ENCODE measurements around the gene BAIAP2L1. TPM values are rescaled to one million over a fixed set of nuclear protein-coding genes. Genes with fewer than 3 reads are reported as not detected.

BAIAP2L1 gene
- total and polyA plus RNA-seq, 2 of the 8 experiments (the other 6 are each of a cell fraction or from before 2014, with no cell fraction given): 19.2 to 42.9 TPM

DNA sequence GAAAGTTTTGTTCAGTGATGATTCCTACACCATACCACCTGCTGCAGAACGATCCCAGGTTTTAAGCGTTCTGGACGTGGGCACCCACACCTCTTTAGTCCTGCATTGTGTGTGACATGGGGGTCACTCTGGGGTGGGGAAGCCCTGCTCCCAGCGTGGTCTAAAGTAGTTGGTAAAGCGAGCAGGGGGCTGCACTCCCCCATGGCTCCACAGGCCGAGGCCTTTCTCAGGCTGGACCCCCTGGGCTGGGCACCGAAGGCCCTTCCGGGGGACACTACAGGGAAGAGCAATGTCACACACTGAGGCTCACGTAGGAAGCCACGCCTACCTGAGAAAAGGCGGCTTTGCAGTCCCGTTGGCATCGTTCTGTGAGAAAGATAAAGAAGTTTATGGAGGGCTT lies 107.1 kb downstream of the BAIAP2L1 start:
- H4K8ac ChIP-seq (ENCODE audit: extremely low read depth, insufficient read depth, low read length): no peak overlapping the region
- H4K20me1 ChIP-seq (replicated peaks in 1 of 2; ENCODE audit: control insufficient read depth in 1 of 2, insufficient read depth in 2 of 2, low read length in 2 of 2): peaks cover 24% of the 10 kb centered on the region in 2 experiments
- H2AK5ac ChIP-seq (ENCODE audit: low read depth, low read length): no peak overlapping the region
- H3K18ac ChIP-seq (ENCODE audit: extremely low read depth, low read length): no peak overlapping the region
- H3K79me2 ChIP-seq (ENCODE audit: control insufficient read depth in 1 of 2, insufficient read depth in 2 of 2, low read length in 2 of 2): peaks cover 0 to 11% of the 10 kb centered on the region in 2 experiments; a peak in 2 of 4 replicates
- no peak for TF ChIP-seq CTBP2 (IDR thresholded peaks at IDR 0.05; ENCODE audit: borderline replicate concordance, insufficient read depth, insufficient read length, low read length)
- 0 out of 3 replicates have a peak, but pooled peaks of 1 of the 2 experiments have one; percentile 38 for TF ChIP-seq POLR2A (IDR thresholded peaks at IDR 0.05; ENCODE audit: control extremely low read depth in 1 of 2, low read depth in 2 of 2, low read length in 2 of 2)
- WGBS, 2 experiments (ENCODE audit: extremely low coverage in 1 of 2, insufficient coverage in 1 of 2, insufficient read length in 1 of 2, insufficient replicate concordance in 2 of 2, low coverage in 1 of 2, low lambda C conversion rate in 2 of 2, missing lambda C conversion rate in 1 of 2): 89% methylated on average over 13 of the region's 13 CpGs; no CpG with 5 or more reads in 1 of the 2 experiments
- H3K79me1 ChIP-seq (ENCODE audit: low read depth, low read length): peaks cover 2% of the 10 kb centered on the region; the same call in 1 of the 2 replicates
- no peaks in the 10 kb centered on the region for H3K23me2 ChIP-seq (ENCODE audit: low read depth, low read length)
- no peak overlapping the region for H2BK12ac ChIP-seq (ENCODE audit: low read depth, low read length)
- no peak overlapping the region for H3K27ac ChIP-seq (ENCODE audit: low read depth, low read length)
- no peak overlapping the region for H4K91ac ChIP-seq (replicated peaks; ENCODE audit: insufficient read length, low read length)
- no peak overlapping the region for H2BK5ac ChIP-seq (ENCODE audit: low read depth, low read length)
- no peak overlapping the region for H3K14ac ChIP-seq (ENCODE audit: insufficient read length)
- H3K9ac ChIP-seq (replicated peaks in 1 of 4; ENCODE audit: extremely low read depth in 1 of 4, low read depth in 3 of 4, low read length in 3 of 4): no peak overlapping the region
- DNase-seq (ENCODE audit: low read depth in 1 of 2, low spot score in 2 of 2): no peak
- no peak overlapping the region for H3K4me2 ChIP-seq (ENCODE audit: insufficient read depth in 1 of 2, low read depth in 2 of 2, low read length in 2 of 2)
- POLR2A ChIA-PET (ENCODE audit: partially characterized antibody): interaction anchor here (1.1 to 1.5 kb wide), 2 partner anchors 11 to 106 kb away, joined by 4 to 7 read pairs; no protein-coding TSS in a partner anchor
- H3K27me3 ChIP-seq (replicated peaks in 1 of 4; ENCODE audit: control insufficient read depth in 3 of 4, extremely low read depth in 1 of 4, insufficient read depth in 3 of 4, low read length in 3 of 4): no peaks in the 10 kb centered on the region
- H2BK15ac ChIP-seq (ENCODE audit: low read length): no peak overlapping the region
- peaks cover 0 to 10% (median 3%) of the 10 kb centered on the region in 4 experiments; a peak in 5 of 7 replicates for H3K4me1 ChIP-seq (replicated peaks in 1 of 4; ENCODE audit: control insufficient read depth in 3 of 4, insufficient read depth in 4 of 4, low read length in 3 of 4)
- H3K4ac ChIP-seq (replicated peaks; ENCODE audit: insufficient read length, low read depth, low read length): no peak overlapping the region
- H4K5ac ChIP-seq (ENCODE audit: insufficient read length, low read depth, low read length): no peak overlapping the region
- H3K36me3 ChIP-seq (ENCODE audit: control insufficient read depth in 2 of 4, insufficient read depth in 4 of 4, low read length in 3 of 4): peaks cover 7 to 20% (median 12%) of the 10 kb centered on the region in 4 experiments; a peak in 7 of 8 replicates
- H2BK120ac ChIP-seq (replicated peaks; ENCODE audit: low read depth, low read length): no peak overlapping the region
- no peaks in the 10 kb centered on the region for H3K9me3 ChIP-seq (ENCODE audit: insufficient read depth in 2 of 2, low read depth in 1 of 2, low read length in 1 of 2)
- CTCF ChIA-PET (ENCODE audit: partially characterized antibody): interaction anchor here (0.8 to 8.1 kb wide), 16 partner anchors 9 to 547 kb away, joined by 3 to 57 read pairs (median 4); partner anchors contain the start of gene BAIAP2L1
- H2BK20ac ChIP-seq (ENCODE audit: low read length): no peak overlapping the region
- FAIRE-seq: no peak
- no peak overlapping the region for H3K56ac ChIP-seq (replicated peaks; ENCODE audit: insufficient read length, low read depth, low read length)
- no peak overlapping the region for H2AFZ ChIP-seq (ENCODE audit: low read length)
- H3K4me3 ChIP-seq (ENCODE audit: extremely low read depth in 1 of 4, insufficient read depth in 2 of 4, low read depth in 3 of 4, low read length in 4 of 4): no peak overlapping the region
- no peak overlapping the region for H3K23ac ChIP-seq (ENCODE audit: insufficient read length)
